Measurements from ENCODE around the gene MXD1. TPM values are rescaled to one million over a fixed set of nuclear protein-coding genes. Genes with fewer than 3 reads are reported as not detected.

MXD1 gene
- total and polyA plus RNA-seq, 9 of the 15 experiments (the other 6 are each of a cell fraction or from before 2014, with no cell fraction given), result 6.7 to 35.9 (median 11.0) TPM

GRCh38 chr2:69975853-69976462, 61.0 kb downstream of the MXD1 start (continued):
- peak; percentile 66 for TF ChIP-seq ETV1 (tag; conservative IDR thresholded peaks at IDR 0.05; ENCODE audit: low read depth)
- TF ChIP-seq ZKSCAN8 (CRISPR knock-in tag; IDR thresholded peaks at IDR 0.05), result peak; percentile 67; the same call in 1 of the 2 replicates
- peak; percentile 86 for TF ChIP-seq RNF2 (IDR thresholded peaks at IDR 0.05)
- TF ChIP-seq ZNF445 (CRISPR knock-in tag; IDR thresholded peaks at IDR 0.05; ENCODE audit: low read depth), result 0 out of 2 replicates have a peak, but pooled peaks have one; percentile 10
- peak; percentile 39; the same call in 1 of the 2 replicates for TF ChIP-seq PATZ1 (CRISPR knock-in tag; IDR thresholded peaks at IDR 0.05; ENCODE audit: borderline replicate concordance)
- no peak for TF ChIP-seq FOXP1 (CRISPR knock-in tag; IDR thresholded peaks at IDR 0.05)
- no peak for TF ChIP-seq PHF21A (IDR thresholded peaks at IDR 0.05; ENCODE audit: borderline replicate concordance, low read depth)
- TF ChIP-seq HDAC2 (IDR thresholded peaks at IDR 0.05), result peak; percentile 54; the same call in 1 of the 2 replicates
- TF ChIP-seq ZNF76 (CRISPR knock-in tag; IDR thresholded peaks at IDR 0.05; ENCODE audit: borderline replicate concordance), result 0 out of 2 replicates have a peak, but pooled peaks have one; percentile 11
- TF ChIP-seq RREB1 (CRISPR knock-in tag; IDR thresholded peaks at IDR 0.05), result peak; percentile 74; the same call in 1 of the 2 replicates
- no peak for TF ChIP-seq PYGO2 (tag; IDR thresholded peaks at IDR 0.05)
- no peak for TF ChIP-seq HDAC3 (IDR thresholded peaks at IDR 0.05; ENCODE audit: borderline replicate concordance, partially characterized antibody)
- TF ChIP-seq NFIC (IDR thresholded peaks at IDR 0.05), result no peak
- no peak for TF ChIP-seq DNMT1 (IDR thresholded peaks at IDR 0.05)
- 0 out of 2 replicates have a peak, but pooled peaks have one; percentile 37 for TF ChIP-seq PTTG1 (tag; IDR thresholded peaks at IDR 0.05; ENCODE audit: low read depth)
- no peak for TF ChIP-seq NCOA6 (IDR thresholded peaks at IDR 0.05)
- no peak for TF ChIP-seq ZC3H8 (IDR thresholded peaks at IDR 0.05)
- peak; percentile 64; the same call in 1 of the 2 replicates for TF ChIP-seq DDX20 (tag; IDR thresholded peaks at IDR 0.05; ENCODE audit: low read depth)
- TF ChIP-seq SMARCA5 (IDR thresholded peaks at IDR 0.05), result no peak; the same call in 1 of the 2 replicates
- TF ChIP-seq HSF4 (CRISPR knock-in tag; IDR thresholded peaks at IDR 0.05; ENCODE audit: borderline replicate concordance), result peak; percentile 76; the same call in 1 of the 2 replicates
- TF ChIP-seq DLX4 (CRISPR knock-in tag; IDR thresholded peaks at IDR 0.05), result no peak
- no peak for TF ChIP-seq ZNF785 (CRISPR knock-in tag; IDR thresholded peaks at IDR 0.05)

Measured in K562 (cell line).